ENCODE results near the gene RNF13.

DNA sequence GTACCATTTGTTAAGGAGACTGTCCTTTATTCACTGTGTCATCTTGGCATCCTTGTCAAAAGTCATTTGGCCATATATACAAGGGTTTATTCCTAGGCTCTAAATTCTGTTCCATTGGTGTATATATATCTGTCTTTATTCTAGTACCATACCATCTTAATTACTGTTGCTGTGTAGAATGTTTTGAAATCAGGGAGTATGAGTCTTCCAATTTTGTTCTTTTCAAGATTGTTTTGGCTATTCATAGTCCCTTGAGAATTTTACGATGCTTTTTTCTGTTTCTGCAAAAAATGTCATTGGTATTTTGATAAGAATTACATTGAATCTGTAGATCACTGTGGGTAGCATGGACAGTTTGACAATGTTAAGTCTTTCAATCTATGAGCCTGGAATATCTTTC, 128.9 kb downstream of the RNF13 start:
- TF ChIP-seq POLR2AphosphoS5 (IDR thresholded peaks at IDR 0.05; ENCODE audit: insufficient read depth in 1 of 2, low read depth in 1 of 2) = no peak
- TF ChIP-seq, protein P1, sequence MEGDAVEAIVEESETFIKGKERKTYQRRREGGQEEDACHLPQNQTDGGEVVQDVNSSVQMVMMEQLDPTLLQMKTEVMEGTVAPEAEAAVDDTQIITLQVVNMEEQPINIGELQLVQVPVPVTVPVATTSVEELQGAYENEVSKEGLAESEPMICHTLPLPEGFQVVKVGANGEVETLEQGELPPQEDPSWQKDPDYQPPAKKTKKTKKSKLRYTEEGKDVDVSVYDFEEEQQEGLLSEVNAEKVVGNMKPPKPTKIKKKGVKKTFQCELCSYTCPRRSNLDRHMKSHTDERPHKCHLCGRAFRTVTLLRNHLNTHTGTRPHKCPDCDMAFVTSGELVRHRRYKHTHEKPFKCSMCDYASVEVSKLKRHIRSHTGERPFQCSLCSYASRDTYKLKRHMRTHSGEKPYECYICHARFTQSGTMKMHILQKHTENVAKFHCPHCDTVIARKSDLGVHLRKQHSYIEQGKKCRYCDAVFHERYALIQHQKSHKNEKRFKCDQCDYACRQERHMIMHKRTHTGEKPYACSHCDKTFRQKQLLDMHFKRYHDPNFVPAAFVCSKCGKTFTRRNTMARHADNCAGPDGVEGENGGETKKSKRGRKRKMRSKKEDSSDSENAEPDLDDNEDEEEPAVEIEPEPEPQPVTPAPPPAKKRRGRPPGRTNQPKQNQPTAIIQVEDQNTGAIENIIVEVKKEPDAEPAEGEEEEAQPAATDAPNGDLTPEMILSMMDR (IDR thresholded peaks at IDR 0.05) = no peak

Data from vagina (tissue), 2 donors.